Mesenchymal stem cell (in vitro differentiated cells and primary cell): ENCODE results near the gene RPL10A.
A peak's percentile ranks its signal among the peaks of the same experiment; 100 is the strongest.

Source experiments
- DNase-seq: peaks from one replicate; pipeline ENCODE4 v3.0.0-alpha.2; 2013
- H2AFZ ChIP-seq: one replicate; pipeline ENCODE4 v1.6.1; 2013; ENCODE audit warnings: low read depth, mild to moderate bottlenecking, control low read depth, inconsistent platforms, low read length, moderate library complexity
- H2AK5ac ChIP-seq: 2 replicates; pipeline ENCODE4 v1.6.1; 2013; ENCODE audit warnings: low read length, moderate library complexity, mild to moderate bottlenecking, inconsistent platforms; ENCODE audit not compliant: severe bottlenecking
- H2BK120ac ChIP-seq: one replicate; pipeline ENCODE4 v1.6.1; 2013; ENCODE audit warnings: low read depth, mild to moderate bottlenecking, inconsistent platforms, low read length, moderate library complexity
- H2BK12ac ChIP-seq, 2 experiments: one replicate each; pipeline ENCODE4 v1.6.1; 2013; ENCODE audit warnings: inconsistent platforms in 2 of 2, low read length in 2 of 2, mild to moderate bottlenecking in 2 of 2, moderate library complexity in 2 of 2, control low read depth in 1 of 2
- H2BK15ac ChIP-seq: one replicate; pipeline ENCODE4 v1.6.1; 2013; ENCODE audit warnings: mild to moderate bottlenecking, low read depth, inconsistent platforms; ENCODE audit not compliant: poor library complexity, severe bottlenecking
- H2BK5ac ChIP-seq: 2 replicates; pipeline ENCODE4 v1.6.1; 2013; ENCODE audit warnings: low read depth, mild to moderate bottlenecking, low read length, control low read depth, inconsistent platforms; ENCODE audit not compliant: poor library complexity, severe bottlenecking
- H3K14ac ChIP-seq, 2 experiments: one replicate each; pipeline ENCODE4 v1.6.1; 2013; ENCODE audit warnings: inconsistent platforms in 2 of 2, low read length in 2 of 2, control low read depth in 1 of 2, mild to moderate bottlenecking in 1 of 2, moderate library complexity in 1 of 2
- H3K18ac ChIP-seq, 2 experiments: one replicate each; pipeline ENCODE4 v1.6.1; 2013; ENCODE audit warnings: inconsistent platforms in 2 of 2, low read length in 2 of 2, control low read depth in 1 of 2, low read depth in 1 of 2, mild to moderate bottlenecking in 1 of 2
- H3K23ac ChIP-seq, 2 experiments: one replicate each; pipeline ENCODE4 v1.6.1; 2013; ENCODE audit warnings: inconsistent platforms in 2 of 2, low read length in 2 of 2, mild to moderate bottlenecking in 2 of 2, moderate library complexity in 2 of 2, control low read depth in 1 of 2
- H3K27ac ChIP-seq: 2 replicates; pipeline ENCODE4 v1.5.1; 2013; ENCODE audit warnings: mild to moderate bottlenecking, moderate library complexity, low read length, control low read depth, inconsistent platforms; ENCODE audit not compliant: poor library complexity, severe bottlenecking
- H3K27me3 ChIP-seq, 2 experiments: 2 replicates each; pipeline versions ENCODE4 v1.6.1 to v1.7.0; 2013; ENCODE audit warnings: low read length in 2 of 2, mild to moderate bottlenecking in 2 of 2, moderate library complexity in 2 of 2, control low read depth in 1 of 2, inconsistent platforms in 1 of 2; ENCODE audit not compliant: control insufficient read depth in 1 of 2, insufficient read depth in 1 of 2
- H3K36me3 ChIP-seq, 2 experiments: 2 replicates each; pipeline versions ENCODE4 v1.6.1 to v1.7.0; 2013; ENCODE audit warnings: low read length in 2 of 2, control low read depth in 1 of 2, inconsistent platforms in 1 of 2, low read depth in 1 of 2, mild to moderate bottlenecking in 1 of 2; ENCODE audit not compliant: insufficient read depth in 2 of 2, control insufficient read depth in 1 of 2
- H3K4ac ChIP-seq, 2 experiments: one replicate each; pipeline ENCODE4 v1.6.1; 2013; ENCODE audit warnings: inconsistent platforms in 2 of 2, low read length in 2 of 2, mild to moderate bottlenecking in 2 of 2, moderate library complexity in 2 of 2, control low read depth in 1 of 2, low read depth in 1 of 2
- H3K4me1 ChIP-seq: 2 replicates; pipeline ENCODE4 v1.6.1; 2013; ENCODE audit warnings: low read depth, low read length, control low read depth; ENCODE audit not compliant: control insufficient read depth, insufficient read depth
- H3K4me2 ChIP-seq: 2 replicates; pipeline ENCODE4 v1.6.1; 2013; ENCODE audit warnings: low read length, mild to moderate bottlenecking, inconsistent platforms; ENCODE audit not compliant: poor library complexity, severe bottlenecking
- H3K4me3 ChIP-seq, 2 experiments: 2 replicates each; pipeline versions ENCODE4 v1.5.1 to v1.7.0; 2013; ENCODE audit warnings: low read length in 2 of 2, mild to moderate bottlenecking in 2 of 2, control low read depth in 1 of 2, low read depth in 1 of 2; ENCODE audit not compliant: insufficient read depth in 1 of 2
- H3K79me1 ChIP-seq: replicated peaks from 2 replicates; pipeline ENCODE4 v1.6.1; 2013; ENCODE audit warnings: mild to moderate bottlenecking, control low read depth, low read length, inconsistent platforms; ENCODE audit not compliant: poor library complexity, severe bottlenecking
- H3K9ac ChIP-seq: 2 replicates; pipeline ENCODE4 v1.7.0; 2013; ENCODE audit warnings: mild to moderate bottlenecking, low read length, moderate library complexity
- H3K9me3 ChIP-seq: 2 replicates; pipeline ENCODE4 v1.7.0; 2013; ENCODE audit warnings: mild to moderate bottlenecking, low read length; ENCODE audit not compliant: control insufficient read depth
- H4K8ac ChIP-seq: one replicate; pipeline ENCODE4 v1.6.1; 2013; ENCODE audit warnings: inconsistent platforms, mild to moderate bottlenecking, low read length, moderate library complexity
- H4K91ac ChIP-seq: one replicate; pipeline ENCODE4 v1.6.1; 2013; ENCODE audit warnings: mild to moderate bottlenecking, low read length, inconsistent platforms
- WGBS: methylation state at CpG from one replicate; pipeline ENCODE4 v1.1.7; 2013; ENCODE audit warnings: mixed read lengths; 5-methylcytosine and 5-hydroxymethylcytosine counted together

Gene RPL10A

DNA sequence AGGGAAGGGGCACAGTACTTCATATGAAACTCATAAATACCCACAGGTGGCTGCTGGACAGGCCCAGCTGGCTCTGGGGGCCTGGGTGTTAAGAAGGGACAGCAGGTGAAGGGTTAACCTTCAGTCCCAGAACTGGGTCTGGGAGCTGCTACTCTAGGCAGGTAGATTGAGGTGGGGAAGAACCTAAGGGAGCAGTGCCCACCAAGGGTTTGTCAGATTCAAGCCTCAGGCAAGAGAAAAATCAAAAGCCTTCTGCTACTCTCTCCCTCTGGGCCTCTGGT is 5.6 kb downstream of the RPL10A start:
- Histone ChIP-seq H4K91ac (no peak overlapping the region), H3K4me3 (no peak overlapping the region), H3K18ac (no peak overlapping the region), H3K9ac (no peak overlapping the region), H3K23ac (no peak overlapping the region), H3K9me3 (no peaks in the 10 kb centered on the region), H3K79me1 (peaks cover 10% of the 10 kb centered on the region), H3K4me1 (peaks cover 16% of the 10 kb centered on the region), H2BK12ac (no peak overlapping the region), H3K27ac (no peak overlapping the region), H3K4me2 (no peak overlapping the region), H3K27me3 (no peaks in the 10 kb centered on the region), H2AK5ac (peak overlapping the region; percentile 22), H2BK120ac (no peak overlapping the region), H3K36me3 (peaks cover 81% of the 10 kb centered on the region in 2 experiments), H3K4ac (no peak overlapping the region), H2BK5ac (no peak overlapping the region), H2AFZ (no peak overlapping the region), H3K14ac (no peak overlapping the region), H4K8ac (no peak overlapping the region), H2BK15ac (no peak overlapping the region)
- no peak for DNase-seq

- DNase-seq = no peak
- Histone ChIP-seq H3K9ac (no peak overlapping the region), H3K79me1 (peaks cover 10% of the 10 kb centered on the region), H3K27me3 (no peaks in the 10 kb centered on the region), H2BK12ac (no peak overlapping the region), H3K23ac (no peak overlapping the region), H2BK5ac (no peak overlapping the region), H4K91ac (no peak overlapping the region), H3K4me1 (peaks cover 16% of the 10 kb centered on the region), H3K4ac (no peak overlapping the region), H2BK15ac (no peak overlapping the region), H3K18ac (no peak overlapping the region), H2AFZ (no peak overlapping the region), H3K36me3 (peaks cover 80 to 86% of the 10 kb centered on the region in 2 experiments), H2AK5ac (peak overlapping the region; percentile 22), H3K14ac (no peak overlapping the region), H3K9me3 (no peaks in the 10 kb centered on the region), H2BK120ac (no peak overlapping the region), H3K27ac (no peak overlapping the region), H3K4me3 (no peak overlapping the region), H4K8ac (no peak overlapping the region), H3K4me2 (no peak overlapping the region)
- 96% methylated on average over 7 of the region's 14 CpGs for WGBS
These were observed 6.1 kb downstream of the RPL10A start for GRCh38 chr6:35474131-35474941.

- Histone ChIP-seq H2AFZ (no peak overlapping the region), H2BK5ac (no peak overlapping the region), H3K4me3 (no peak overlapping the region), H3K27ac (no peak overlapping the region), H3K79me1 (peaks cover 14% of the 10 kb centered on the region), H4K91ac (no peak overlapping the region), H4K8ac (no peak overlapping the region), H3K9me3 (no peaks in the 10 kb centered on the region), H2BK12ac (no peak overlapping the region), H2BK15ac (no peak overlapping the region), H3K4me1 (peaks cover 16% of the 10 kb centered on the region), H2BK120ac (no peak overlapping the region), H3K27me3 (no peaks in the 10 kb centered on the region), H2AK5ac (no peak overlapping the region), H3K9ac (no peak overlapping the region), H3K14ac (no peak overlapping the region), H3K4me2 (no peak overlapping the region), H3K4ac (no peak overlapping the region), H3K18ac (no peak overlapping the region), H3K23ac (no peak overlapping the region), H3K36me3 (peaks cover 80 to 85% of the 10 kb centered on the region in 2 experiments)
- no peak for DNase-seq
- WGBS = 94% methylated on average over 20 of the region's 20 CpGs
These were observed 6.9 kb downstream of the RPL10A start for GRCh38 chr6:35474942-35475570.

DNA sequence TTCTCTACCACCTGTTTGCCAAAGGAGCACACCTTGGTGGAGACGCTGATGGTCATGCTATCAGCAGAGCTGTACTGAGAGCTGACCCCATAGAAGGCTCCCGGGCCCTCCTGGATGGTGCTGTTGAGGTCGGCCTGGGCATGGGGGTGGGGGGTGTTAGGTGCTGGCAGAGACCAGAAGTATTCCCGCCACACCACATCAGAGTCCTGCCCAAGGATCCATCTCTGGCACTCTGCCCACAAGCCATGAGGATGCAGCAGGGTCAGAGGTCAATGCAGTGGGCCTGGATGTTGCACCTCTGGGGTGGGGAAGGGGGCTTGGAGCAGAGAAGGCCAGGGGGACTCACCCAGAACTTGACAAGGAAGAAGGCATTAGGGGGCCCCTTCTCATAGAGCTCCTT is 7.4 kb downstream of the RPL10A start:
- Histone ChIP-seq H3K9me3 (no peaks in the 10 kb centered on the region), H3K14ac (no peak overlapping the region), H2AFZ (no peak overlapping the region), H3K4me3 (no peak overlapping the region), H2BK15ac (no peak overlapping the region), H4K91ac (no peak overlapping the region), H3K27me3 (no peaks in the 10 kb centered on the region), H2BK12ac (no peak overlapping the region), H3K23ac (no peak overlapping the region), H3K9ac (no peak overlapping the region), H3K18ac (no peak overlapping the region), H3K4me2 (no peak overlapping the region), H3K27ac (no peak overlapping the region), H3K36me3 (peaks cover 80 to 85% of the 10 kb centered on the region in 2 experiments), H3K4me1 (peaks cover 16% of the 10 kb centered on the region), H2BK5ac (no peak overlapping the region), H4K8ac (no peak overlapping the region), H3K4ac (no peak overlapping the region), H2BK120ac (no peak overlapping the region), H2AK5ac (no peak overlapping the region), H3K79me1 (peaks cover 17% of the 10 kb centered on the region)
- 91% methylated on average over 4 of the region's 4 CpGs for WGBS
- DNase-seq = no peak
